Nephron (organoid): Measurements from ENCODE around the gene MESD.

ENCODE experiments used
- H3K27ac Mint-ChIP-seq, 3 experiments: 2 replicates each; pipeline ENCODE4 v1.8.0; 2020; ENCODE audit warnings: mixed read lengths in 3 of 3, mild to moderate bottlenecking in 2 of 3, moderate library complexity in 1 of 3
- H3K27me3 Mint-ChIP-seq: 2 replicates; pipeline ENCODE4 v1.8.0; 2021; ENCODE audit warnings: low read depth, mild to moderate bottlenecking, moderate library complexity, mixed read lengths
- H3K36me3 Mint-ChIP-seq: 2 replicates; pipeline ENCODE4 v1.8.0; 2020; ENCODE audit warnings: low read depth, mixed read lengths
- H3K4me1 Mint-ChIP-seq: 2 replicates; pipeline ENCODE4 v1.8.0; 2020; ENCODE audit warnings: mixed read lengths
- H3K4me3 Mint-ChIP-seq, 3 experiments: 2 replicates each; pipeline ENCODE4 v1.8.0; 2020; ENCODE audit warnings: mild to moderate bottlenecking in 3 of 3, mixed read lengths in 3 of 3, moderate library complexity in 2 of 3
- H3K9me3 Mint-ChIP-seq: 2 replicates; pipeline ENCODE4 v1.8.0; 2020; ENCODE audit warnings: mixed read lengths
- CTCF ChIP-seq, 3 experiments: fragments of 200-600 bp; sonication (generic); IDR thresholded peaks; one replicate each; pipeline ENCODE4 v1.5.0; 2021; ENCODE audit warnings: antibody characterized with exemption in 3 of 3; ENCODE audit not compliant: unreplicated experiment in 3 of 3

The MESD gene

GRCh38 chr15:81003097-81003350 lies 13.4 kb upstream of the MESD start:
- no peak for TF ChIP-seq CTCF (IDR thresholded peaks at IDR 0.05; ENCODE audit: unreplicated experiment in 3 of 3)
- peaks cover 16% of the 10 kb centered on the region for H3K36me3 Mint-ChIP-seq
- peaks cover 20% of the 10 kb centered on the region for H3K4me1 Mint-ChIP-seq
- H3K27me3 Mint-ChIP-seq: no peaks in the 10 kb centered on the region
- H3K9me3 Mint-ChIP-seq: no peaks in the 10 kb centered on the region
- H3K27ac Mint-ChIP-seq: no peak overlapping the region
- H3K4me3 Mint-ChIP-seq: peak overlapping the region in 2 of 3 experiments; percentile 78 to 82

GRCh38 chr15:81002331-81003096 lies 12.9 kb upstream of the MESD start:
- TF ChIP-seq CTCF (IDR thresholded peaks at IDR 0.05; ENCODE audit: unreplicated experiment in 3 of 3): no peak
- peaks cover 16% of the 10 kb centered on the region for H3K36me3 Mint-ChIP-seq
- H3K9me3 Mint-ChIP-seq: no peaks in the 10 kb centered on the region
- peak overlapping the region; percentile 53 to 70 (median 66) for H3K4me3 Mint-ChIP-seq
- no peaks in the 10 kb centered on the region for H3K27me3 Mint-ChIP-seq
- H3K4me1 Mint-ChIP-seq: peaks cover 20% of the 10 kb centered on the region
- no peak overlapping the region for H3K27ac Mint-ChIP-seq

- Mint-ChIP-seq H3K4me3 (peak overlapping the region; percentile 79 to 81 (median 80)), H3K4me1 (peaks cover 20% of the 10 kb centered on the region), H3K27ac (no peak overlapping the region), H3K9me3 (no peaks in the 10 kb centered on the region), H3K27me3 (no peaks in the 10 kb centered on the region), H3K36me3 (peaks cover 16% of the 10 kb centered on the region)
- TF ChIP-seq CTCF (IDR thresholded peaks at IDR 0.05; ENCODE audit: unreplicated experiment in 3 of 3): no peak
Observed at GRCh38 chr15:81002009-81002330, 12.4 kb upstream of the MESD start.

GRCh38 chr15:81001152-81002008 lies 11.8 kb upstream of the MESD start:
- TF ChIP-seq CTCF (IDR thresholded peaks at IDR 0.05; ENCODE audit: unreplicated experiment in 3 of 3): no peak
- Mint-ChIP-seq H3K9me3 (no peaks in the 10 kb centered on the region), H3K4me1 (peaks cover 20% of the 10 kb centered on the region), H3K4me3 (peak overlapping the region; percentile 94 to 97 (median 94)), H3K27ac (no peak overlapping the region), H3K27me3 (no peaks in the 10 kb centered on the region), H3K36me3 (peaks cover 16% of the 10 kb centered on the region)

- Mint-ChIP-seq H3K9me3 (no peaks in the 10 kb centered on the region), H3K27ac (peak within 1 kb of the TSS; percentile 90 to 99 (median 95)), H3K27me3 (peaks cover 4% of the 10 kb centered on the region)
Observed at GRCh38 chr15:81000624-81001151, 11.1 kb upstream of the MESD start, which contains the start of gene TLNRD1. Gene TLNRD1 (plus strand): TSS chr15:81000923. CDS start chr15:81002272, 1,349 bp downstream.

More at GRCh38 chr15:81000624-81001151, 11.1 kb upstream of the MESD start, which contains the start of gene TLNRD1:
- Mint-ChIP-seq H3K4me1 (peaks cover 20% of the 10 kb centered on the region), H3K4me3 (peak within 1 kb of the TSS; percentile 94 to 97 (median 94)), H3K36me3 (peaks cover 20% of the 10 kb centered on the region)
- TF ChIP-seq CTCF (IDR thresholded peaks at IDR 0.05; ENCODE audit: unreplicated experiment in 3 of 3): no peak
